C4-2B (cell line): ENCODE measurements around the gene COLGALT1.

ENCODE experiments used
- ZFX ChIP-seq: fragments of 450-650 bp; IDR thresholded peaks from 2 replicates; pipeline ENCODE4 v1.6.1; 2017
- TF ChIP-seq, protein P1 (sequence below): fragments of 450-650 bp; conservative IDR thresholded peaks from 2 replicates; pipeline ENCODE4 v1.5.1; 2017; ENCODE audit warnings: mild to moderate bottlenecking

DNA sequence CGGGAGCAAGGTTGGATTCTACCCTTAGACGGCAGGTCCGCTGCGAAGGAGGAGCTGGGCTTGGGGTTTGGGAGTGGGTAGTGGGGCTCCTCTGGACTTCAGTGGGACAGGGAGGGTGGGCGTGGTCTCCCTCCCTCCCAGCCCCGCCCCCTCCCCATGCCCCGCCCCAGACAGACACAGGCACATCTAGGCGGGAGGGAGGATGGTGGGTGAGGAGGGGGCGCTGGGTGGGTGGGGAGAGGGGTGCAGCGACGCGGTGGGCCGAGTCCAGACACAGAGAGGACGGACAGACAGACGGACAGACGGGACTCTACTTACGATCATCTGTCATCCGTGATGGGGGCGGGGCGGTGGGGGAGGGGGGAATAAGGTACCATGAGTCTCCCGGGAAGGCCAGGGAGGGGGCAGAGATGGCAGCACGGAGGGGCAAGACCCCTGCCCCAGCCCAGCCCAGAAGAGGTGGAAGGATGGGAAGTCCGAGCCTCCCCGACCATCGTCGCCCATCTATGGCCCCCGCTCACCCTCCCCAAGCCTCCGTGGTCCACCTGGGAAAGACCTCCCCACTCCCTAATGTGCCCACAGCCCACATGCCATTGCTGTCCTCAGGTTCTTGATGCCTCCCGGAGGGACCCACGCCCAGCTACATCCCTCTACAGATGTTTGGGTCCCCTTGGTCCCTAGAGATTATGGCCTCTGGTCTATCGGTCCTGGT lies 67.9 kb downstream of the COLGALT1 start:
- TF ChIP-seq, protein P1, sequence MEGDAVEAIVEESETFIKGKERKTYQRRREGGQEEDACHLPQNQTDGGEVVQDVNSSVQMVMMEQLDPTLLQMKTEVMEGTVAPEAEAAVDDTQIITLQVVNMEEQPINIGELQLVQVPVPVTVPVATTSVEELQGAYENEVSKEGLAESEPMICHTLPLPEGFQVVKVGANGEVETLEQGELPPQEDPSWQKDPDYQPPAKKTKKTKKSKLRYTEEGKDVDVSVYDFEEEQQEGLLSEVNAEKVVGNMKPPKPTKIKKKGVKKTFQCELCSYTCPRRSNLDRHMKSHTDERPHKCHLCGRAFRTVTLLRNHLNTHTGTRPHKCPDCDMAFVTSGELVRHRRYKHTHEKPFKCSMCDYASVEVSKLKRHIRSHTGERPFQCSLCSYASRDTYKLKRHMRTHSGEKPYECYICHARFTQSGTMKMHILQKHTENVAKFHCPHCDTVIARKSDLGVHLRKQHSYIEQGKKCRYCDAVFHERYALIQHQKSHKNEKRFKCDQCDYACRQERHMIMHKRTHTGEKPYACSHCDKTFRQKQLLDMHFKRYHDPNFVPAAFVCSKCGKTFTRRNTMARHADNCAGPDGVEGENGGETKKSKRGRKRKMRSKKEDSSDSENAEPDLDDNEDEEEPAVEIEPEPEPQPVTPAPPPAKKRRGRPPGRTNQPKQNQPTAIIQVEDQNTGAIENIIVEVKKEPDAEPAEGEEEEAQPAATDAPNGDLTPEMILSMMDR: no peak
- no peak for TF ChIP-seq ZFX
